NK-92 (cell line): Measurements from ENCODE around the gene DTX2.
"Not testable (repeated sequence)": the region's sequence is repeated elsewhere in the genome, so short reads cannot be mapped to it uniquely, and the experiment has no call there.

Source experiments
- DNase-seq: peaks from one replicate; lab custom pipeline; 2025; ENCODE audit not compliant: unreplicated experiment; lab: John Stamatoyannopoulos, UW

Gene DTX2

DNA sequence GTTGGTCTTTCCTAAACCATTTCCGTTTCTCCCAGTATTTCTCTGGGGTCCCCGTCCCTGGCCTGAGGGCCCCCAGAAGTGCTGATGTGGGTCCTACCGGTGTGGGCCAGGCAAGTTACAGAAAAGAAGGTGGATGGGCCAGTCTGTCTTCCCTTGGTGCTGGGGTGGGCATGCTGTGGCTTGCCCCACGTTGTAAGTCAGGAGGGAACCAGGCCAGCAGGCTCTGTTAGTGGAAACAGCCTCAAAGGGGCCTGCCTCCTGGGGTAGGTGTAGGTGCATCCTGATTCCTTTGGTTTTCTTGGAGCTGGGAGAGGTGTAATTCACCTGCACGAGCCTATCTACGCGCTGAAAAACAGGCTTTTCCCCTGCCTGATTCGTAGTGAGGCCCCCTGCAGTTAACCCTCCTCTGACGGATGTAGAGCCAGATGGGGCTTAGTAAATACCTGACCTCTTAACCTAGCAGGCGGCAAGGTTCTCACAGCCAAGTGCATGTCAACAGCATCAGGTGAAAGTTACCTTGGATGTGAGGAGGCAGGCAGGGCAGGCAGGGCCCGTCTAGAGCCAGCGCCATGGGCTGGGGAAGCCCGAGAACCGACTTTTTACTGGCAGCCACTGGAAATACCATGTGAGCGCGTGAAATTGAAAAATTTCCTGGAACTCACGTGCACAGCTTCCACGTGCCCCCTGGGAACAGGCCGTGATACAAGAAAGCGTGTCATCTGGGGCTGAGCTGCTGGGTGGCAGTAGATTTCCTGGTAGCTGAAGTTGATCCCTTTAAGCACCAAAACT lies 24.5 kb downstream of the DTX2 start:
- DNase-seq = not testable (repeated sequence)

DNA sequence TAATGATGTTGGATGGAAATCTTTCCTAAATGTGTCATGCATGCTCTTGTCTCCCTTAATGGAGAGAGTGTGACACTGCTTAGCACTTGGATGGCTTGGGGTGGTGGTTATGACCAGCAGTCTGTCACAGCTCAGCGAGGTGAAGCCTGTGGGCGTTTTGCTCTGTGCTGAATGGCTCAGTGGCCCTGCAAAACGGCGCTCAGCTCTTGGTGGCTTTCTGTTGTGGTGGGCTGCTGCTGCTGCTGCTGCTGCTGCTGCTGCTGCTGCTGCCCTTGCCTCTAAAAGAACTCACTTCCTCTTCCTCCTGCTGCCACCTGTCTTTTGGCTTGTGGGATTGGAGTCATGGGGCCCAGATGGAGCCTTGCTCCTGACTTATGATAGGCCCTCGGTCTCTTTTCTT lies 25.1 kb downstream of the DTX2 start:
- DNase-seq = not testable (repeated sequence)

DNA sequence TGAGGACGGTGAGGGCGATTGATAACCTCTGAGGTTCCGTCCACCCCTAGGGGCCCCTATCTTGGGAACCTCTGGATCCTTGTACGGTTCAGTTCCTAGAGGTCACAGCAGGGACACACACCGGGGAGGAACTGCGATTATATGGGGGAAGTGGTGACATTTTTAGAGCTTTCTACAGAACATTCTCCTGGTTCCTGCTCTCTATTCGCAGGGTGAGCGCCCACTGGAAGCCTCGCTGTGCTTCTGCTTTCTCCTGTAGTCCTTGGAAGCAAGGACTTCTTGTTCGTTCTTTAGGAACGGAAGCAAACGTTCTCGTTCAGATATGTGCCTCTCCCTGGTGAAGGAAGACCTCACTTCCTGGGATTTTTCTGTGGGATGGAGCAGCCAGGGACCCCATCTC lies 26.5 kb downstream of the DTX2 start:
- not testable (repeated sequence) for DNase-seq

DNA sequence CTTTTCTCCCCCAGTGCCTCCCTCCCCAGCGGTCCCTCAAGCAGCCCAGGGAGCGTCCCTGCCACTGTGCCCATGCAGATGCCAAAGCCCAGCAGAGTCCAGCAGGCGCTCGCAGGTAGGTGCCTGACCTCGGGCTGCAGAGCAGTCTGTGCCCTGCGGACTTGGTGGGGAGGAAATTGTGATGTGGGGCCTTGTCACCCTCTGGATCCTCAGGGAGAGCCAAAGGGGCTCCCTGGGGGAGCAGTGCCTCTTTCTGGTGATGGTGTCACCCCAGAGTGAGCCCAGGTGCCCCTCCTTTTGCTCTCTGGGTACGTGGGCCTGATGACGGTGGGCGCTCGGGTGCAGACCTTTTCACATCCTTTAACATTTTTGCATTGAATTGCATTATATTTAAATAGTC lies 30.6 kb downstream of the DTX2 start:
- not testable (repeated sequence) for DNase-seq

DNA sequence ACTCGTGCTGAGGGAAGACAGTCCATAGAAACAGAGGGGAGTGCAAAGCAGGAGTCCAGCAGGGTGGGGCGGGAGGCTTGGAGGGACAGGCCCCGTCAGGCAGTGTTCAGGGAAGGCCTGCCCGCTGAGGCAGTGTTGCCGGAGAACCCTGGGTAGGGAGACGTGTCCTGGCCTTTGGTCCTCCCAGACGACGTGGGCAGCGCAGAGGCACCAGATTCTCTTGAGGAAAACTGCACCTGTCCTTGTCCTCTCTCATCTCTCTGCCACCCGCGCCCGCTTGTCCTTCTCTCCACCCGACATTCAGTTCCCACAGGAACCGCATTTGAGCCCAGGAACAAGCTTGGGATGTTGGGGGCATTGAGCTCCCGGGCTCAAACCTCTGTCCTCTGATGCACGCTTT lies 34.2 kb downstream of the DTX2 start:
- not testable (repeated sequence) for DNase-seq

DNA sequence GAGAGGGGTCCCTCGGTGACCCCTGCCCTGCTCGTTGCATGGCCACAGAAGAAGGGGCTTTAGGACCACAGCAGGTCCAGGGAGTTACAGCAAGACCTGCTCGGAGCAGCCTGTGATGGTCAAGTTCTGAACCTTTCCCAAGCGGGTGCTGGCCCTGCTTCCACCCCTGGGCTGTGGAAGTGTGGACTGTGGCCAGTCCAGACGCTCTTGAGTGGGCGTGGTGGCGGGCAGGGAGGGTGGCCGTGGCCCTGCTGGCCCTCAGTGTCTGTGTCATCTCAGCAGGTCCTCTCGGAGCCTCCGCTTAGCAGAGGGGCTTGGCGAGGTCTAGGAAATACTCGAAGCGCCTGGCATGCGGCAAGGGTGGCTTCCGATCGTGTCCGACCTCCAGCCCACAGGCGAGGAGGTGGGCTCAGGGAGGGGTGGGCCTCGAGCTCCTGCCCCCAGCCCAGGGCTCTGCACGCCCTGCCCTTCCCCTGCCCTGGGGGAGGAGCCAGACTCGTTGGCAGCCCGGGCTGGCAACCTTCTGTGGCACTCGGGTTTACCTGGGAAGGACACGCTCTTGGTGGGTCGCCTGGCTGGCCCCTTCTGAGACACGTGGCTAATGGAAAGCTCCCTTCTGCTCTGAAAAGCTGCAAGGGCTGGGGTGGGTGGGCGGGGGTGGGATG lies 36.5 kb downstream of the DTX2 start:
- DNase-seq = not testable (repeated sequence)

DNA sequence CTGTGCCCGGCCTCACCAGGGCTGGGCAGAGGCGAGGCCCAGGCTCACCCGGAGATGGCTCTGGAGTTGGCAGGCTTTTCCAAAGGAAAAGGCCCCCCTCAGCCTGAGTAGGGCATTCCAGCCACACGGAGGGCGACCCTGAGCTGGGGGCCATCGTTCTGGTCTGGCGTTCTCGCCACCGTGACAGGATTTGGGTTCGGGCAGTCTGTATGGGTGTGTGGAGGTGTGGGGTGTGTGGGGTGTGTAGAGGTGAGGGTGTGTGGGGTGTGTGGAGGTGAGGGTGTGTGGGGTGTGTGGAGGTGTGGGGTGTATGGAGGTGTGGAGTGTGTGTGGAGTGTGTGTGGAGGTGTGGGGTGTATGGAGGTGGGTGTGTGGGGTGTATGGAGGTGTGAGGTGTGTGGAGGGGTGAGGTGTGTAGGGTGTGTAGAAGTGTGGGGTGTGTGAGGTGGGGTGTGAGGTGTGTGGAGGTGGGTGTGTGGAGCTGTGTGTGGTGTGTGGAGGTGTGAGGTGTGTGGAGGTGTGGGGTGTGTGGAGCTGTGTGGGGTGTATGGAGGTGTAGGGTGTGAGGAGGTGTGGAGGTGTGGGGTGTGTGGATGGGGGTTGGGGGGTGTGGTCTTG lies 37.2 kb downstream of the DTX2 start:
- DNase-seq = not testable (repeated sequence)

DNA sequence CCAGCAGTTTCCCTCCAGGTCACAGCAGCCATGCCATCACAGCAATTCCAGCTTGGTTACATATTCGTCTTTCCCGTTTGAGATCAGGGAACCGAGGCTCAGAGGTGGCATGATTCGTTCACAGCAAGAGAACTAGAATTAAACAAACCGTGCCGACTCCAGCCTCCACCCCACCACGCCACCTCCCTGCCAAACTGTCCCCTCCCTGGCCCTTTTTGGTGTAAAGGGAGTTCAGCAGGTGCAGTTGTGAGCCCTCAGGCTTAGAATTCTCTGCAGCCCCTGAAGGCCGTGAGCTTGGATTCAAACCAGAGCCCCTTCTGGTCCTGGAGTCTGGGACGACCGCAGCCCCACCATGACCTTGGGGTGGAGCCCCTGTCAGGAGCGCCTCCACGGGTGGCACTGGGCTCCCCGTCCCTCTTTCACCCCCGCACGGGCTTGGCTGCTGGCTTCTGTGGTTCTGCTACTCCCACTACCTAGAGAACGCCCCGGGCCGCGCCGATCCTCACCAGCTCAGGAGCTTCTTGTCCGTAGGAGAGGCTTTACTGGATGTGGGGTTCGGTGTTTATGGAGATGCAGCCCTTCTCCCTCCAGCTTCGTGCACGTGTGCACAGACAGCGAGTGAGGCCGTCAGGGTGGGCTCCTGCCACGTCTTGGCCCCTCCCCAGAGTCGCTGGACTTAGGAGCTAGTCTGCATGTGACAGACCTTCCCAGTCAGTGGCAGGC lies 37.9 kb downstream of the DTX2 start:
- not testable (repeated sequence) for DNase-seq

DNA sequence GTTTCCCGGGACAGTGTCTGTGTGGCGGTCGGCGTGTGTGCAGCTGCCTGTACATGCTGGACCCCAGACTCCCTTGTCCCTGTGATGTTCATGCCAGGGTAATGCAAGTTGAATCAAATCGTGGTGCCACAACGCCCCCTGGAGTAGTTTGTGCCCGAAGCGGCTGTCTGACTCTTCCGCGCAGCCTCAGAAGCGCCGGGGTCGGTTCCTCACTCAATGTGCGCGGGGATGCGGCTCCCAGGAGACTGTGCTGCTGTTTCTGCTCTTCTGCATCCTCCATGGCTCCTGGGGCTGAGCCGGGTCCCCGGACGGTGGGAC lies 38.4 kb downstream of the DTX2 start:
- not testable (repeated sequence) for DNase-seq

DNA sequence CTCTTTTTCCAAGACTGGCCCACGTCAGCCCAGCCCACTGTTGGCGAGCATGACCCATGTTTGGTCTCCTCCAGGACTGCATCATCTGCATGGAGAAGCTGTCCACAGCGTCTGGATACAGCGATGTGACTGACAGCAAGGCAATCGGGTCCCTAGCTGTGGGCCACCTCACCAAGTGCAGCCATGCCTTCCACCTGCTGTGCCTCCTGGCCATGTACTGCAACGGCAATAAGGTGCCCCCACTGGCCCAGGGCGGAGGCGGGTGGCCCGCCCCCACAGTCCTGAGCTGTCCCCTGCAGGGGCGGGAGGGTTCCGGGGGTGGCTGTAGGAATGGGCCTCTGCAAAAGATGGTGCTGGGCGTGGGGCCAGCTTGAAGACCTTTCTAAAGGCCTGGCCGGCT lies 40.7 kb downstream of the DTX2 start:
- DNase-seq = not testable (repeated sequence)

DNA sequence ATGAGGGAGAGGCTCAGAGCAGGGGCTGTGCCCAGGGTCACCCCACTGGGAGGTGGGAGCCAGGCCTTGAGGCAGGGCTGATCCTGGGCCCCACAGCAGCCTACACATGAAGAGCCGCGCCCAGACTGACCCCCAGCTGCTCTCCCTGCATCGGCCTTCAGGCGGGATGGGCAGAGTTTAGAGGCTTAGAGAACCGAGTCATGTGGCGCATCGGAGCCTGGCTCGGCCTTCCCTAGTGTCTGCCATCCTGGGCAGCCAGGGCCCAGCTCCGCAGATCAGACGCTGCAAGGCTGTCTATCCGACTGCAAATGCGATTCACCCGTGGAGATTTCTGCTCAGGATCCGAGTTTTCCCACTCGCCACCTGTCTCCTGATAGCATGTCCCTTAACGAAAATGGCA lies 41.3 kb downstream of the DTX2 start:
- DNase-seq = not testable (repeated sequence)

DNA sequence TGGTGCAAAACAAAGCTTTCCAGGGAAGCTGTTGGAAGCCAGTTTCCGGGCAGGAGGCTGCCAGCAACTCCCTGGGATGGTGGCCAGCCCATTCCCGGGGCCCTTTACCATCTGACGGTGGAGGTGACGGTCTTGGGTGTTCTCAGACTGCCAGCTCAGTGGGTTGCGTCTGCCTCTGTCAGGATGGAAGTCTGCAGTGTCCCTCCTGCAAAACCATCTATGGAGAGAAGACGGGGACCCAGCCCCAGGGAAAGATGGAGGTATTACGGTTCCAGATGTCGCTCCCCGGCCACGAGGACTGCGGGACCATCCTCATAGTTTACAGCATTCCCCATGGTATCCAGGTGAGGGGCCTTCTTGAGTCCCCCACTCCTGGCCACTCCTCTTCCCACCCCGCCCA lies 41.7 kb downstream of the DTX2 start:
- not testable (repeated sequence) for DNase-seq

DNA sequence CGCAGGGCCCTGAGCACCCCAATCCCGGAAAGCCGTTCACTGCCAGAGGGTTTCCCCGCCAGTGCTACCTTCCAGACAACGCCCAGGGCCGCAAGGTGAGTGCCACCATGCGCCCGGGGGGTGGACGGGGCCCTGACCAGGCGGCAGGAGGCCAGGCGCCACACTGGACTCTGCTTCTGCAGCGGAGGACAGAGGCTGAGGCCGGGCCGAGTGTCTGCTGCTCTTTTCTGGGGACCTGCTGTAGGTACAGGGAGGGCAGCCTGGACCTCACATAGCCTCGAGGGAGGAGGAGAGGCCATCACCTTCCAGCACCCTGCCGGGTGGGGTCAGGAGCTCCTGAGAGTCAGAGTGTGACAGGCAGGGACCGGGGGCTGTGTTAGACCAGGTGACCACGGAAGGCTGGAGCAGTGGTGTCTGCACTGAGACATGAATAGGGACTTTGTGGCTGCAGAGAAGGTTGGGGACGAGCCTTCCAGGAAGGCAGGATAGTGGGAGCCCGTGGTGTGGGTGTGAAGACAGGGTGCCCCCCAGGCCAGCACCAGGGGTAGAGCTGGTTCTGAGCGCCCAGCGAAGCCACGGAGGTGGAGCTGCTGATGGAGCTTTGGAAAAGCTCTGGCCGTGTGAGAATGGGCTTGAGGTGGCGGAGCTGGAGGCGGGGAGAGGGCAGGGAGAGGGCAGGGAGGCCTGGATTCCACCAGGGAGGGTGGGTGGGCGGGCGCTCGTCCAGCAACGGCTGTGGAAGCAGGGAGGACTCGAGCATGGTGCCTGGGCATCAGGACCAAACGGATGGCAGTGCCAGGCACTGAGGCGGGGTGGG lies 43.0 kb downstream of the DTX2 start:
- not testable (repeated sequence) for DNase-seq

DNA sequence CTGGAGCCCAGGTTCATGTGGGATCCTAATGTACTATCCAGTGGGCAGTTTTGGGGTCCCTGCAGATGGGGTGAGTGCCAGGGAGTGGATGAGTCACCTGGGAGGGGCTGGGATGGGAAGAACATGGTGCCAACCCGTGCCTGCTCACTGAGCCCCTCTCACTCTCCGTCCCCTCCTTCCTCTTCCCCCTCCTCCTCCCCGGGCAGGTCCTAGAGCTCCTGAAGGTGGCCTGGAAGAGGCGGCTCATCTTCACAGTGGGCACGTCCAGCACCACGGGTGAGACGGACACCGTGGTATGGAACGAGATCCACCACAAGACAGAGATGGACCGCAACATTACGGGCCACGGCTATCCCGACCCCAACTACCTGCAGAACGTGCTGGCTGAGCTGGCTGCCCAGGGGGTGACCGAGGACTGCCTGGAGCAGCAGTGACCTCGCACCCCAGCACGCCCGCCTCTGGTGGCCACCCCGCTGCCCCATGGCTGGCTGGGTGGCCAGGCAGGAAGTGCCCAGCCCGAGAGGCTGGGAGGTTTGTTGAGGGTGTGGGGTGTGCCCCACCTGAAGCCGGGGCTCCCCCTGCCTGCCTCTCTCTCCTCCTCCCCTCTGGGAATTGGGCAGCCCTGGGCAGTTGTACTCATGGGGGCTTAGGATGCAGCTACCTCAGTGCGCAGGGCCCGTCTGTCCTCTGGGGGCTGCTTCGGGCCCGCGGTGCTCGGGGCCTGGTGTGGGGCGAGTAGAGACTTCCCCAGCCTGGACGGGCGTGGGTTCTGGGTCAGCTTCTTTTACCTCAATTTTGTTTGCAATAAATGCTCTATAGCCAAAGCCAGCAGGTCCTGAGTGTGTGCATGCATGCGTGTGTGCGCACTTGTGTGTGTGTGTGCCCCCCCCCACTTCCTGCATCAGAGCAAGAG lies 43.9 kb downstream of the DTX2 start:
- DNase-seq = no peak

DNA sequence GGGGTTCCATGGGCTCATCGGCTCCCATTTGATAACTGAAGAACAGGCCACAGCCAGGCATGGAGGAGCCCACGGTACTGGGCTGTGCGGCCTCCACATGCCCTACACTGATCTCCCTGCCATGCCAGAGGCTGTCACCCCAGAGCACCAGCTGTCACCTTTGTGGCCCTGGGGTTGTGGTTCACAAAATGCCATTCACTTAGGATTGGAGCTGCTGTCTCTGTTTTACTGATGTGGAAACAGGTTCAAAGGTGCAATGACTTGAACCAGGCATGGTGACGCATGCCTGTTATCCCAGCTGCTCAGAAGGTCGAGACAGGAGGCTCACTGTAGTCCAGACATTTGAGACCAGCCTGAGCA lies 44.6 kb downstream of the DTX2 start:
- no peak for DNase-seq

DNA sequence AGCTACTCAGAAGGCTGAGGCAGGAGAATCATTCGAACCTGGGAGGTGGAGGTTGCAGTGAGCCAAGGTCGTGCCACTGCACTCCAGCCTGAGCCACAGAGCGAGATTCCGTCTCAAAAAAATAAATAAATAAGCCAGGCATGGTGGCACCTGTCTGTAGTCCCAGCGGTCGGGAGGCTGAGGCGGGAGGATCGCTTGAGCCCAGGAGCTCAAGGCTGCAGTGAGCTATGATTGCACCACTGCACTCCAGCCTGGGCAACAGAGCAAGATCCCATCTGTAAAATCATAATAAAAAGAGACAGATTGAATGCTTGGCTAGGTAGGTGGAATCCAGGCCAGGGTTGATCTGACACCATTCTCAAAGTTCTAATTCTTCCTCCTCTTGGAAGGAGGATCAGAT lies 45.1 kb downstream of the DTX2 start:
- DNase-seq = not testable (repeated sequence)

DNA sequence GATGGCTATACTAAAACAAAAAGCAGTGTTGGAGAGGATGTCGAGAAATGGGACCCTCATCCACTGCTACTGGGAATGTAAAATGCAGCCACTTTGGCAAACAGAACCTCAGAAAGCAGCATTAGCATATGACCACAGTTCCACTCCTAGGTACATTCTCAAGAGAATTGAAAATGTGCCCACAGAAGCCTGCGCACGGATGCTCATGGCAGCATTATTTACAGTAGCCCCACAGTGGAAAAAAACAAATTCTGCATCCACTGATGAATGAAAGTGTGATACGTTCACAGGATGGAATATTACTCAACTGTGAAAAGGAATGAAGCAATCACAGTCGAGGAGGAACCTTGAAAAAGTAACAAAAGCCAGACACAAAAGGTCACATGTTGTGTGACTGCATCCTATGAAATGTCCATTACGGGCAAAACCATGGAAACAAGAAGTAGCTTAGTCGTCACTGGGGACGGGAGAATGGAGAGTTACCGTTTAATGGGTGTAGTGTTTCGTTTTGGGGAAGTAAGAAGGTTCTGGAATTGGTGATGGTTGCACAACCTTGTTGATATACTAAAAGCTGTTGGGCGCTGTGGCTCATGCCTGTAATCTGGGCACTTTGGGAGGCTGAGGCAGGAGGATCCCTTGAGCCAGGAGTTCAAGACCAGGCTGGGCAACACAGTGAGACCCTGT lies 46.4 kb downstream of the DTX2 start:
- DNase-seq = no peak

DNA sequence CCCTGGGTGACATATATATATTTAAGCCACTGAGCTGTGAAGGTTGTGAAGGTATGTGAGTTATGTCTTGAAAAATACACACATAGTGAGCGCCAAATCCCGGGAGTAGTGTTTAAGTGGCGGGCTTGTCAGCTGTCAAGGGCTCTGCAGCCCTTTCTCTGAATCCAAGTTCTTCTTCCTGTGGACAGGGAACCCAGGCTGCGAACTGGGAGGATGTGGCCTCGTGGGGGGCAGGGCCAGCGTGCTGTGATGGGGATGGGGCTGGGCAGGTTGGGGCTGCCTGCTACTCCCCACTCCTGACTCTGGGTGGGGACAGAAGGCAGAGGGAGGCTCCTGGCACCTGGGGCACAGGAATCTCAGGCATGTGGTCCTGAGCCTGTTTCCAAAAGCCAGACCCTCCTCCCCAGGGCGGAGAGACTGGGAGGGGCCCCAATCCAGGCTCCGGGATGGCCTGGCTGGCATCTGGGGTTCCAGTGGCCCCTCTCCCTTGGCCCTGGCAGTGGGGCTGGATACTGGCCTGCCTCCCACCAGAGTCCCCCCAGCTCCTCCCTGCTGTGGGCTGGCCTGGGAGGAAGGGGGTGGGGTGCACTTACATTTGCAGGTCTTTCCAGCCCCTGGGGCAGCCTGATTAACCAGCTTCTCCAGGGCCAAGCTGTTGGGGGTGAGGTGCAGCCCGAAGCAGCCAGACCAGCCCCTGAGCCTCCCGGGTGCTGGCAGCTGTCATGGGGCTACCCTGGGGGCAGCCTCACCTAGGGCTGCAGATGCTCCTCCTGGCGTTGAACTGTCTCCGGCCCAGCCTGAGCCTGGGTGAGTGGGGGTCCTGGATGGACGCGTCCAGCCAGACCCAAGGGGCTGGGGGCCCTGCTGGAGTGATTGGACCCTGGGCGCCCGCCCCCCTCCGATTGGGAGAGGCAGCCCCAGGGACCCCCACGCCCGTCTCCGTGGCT lies 48.7 kb downstream of the DTX2 start, which contains the start of gene UPK3B:
Gene UPK3B (plus strand): TSS at position 622 of the 947 bp plus-strand sequence. CDS start 101 bp downstream, at position 723.
- no peak for DNase-seq
